Astrocyte (in vitro differentiated cells and primary cell): ENCODE data around the gene USP49.

Source experiments
- EZH2 ChIP-seq: IDR thresholded peaks from 2 replicates; pipeline ENCODE4 v1.6.1; 2012; ENCODE audit warnings: mild to moderate bottlenecking, low read length, inconsistent platforms; ENCODE audit not compliant: insufficient read depth
- TF ChIP-seq, protein P1 (sequence below): IDR thresholded peaks from 2 replicates; pipeline ENCODE4 v1.5.1; 2011; ENCODE audit warnings: low read depth, mild to moderate bottlenecking, inconsistent platforms, low read length, moderate library complexity; ENCODE audit not compliant: insufficient read depth

DNA sequence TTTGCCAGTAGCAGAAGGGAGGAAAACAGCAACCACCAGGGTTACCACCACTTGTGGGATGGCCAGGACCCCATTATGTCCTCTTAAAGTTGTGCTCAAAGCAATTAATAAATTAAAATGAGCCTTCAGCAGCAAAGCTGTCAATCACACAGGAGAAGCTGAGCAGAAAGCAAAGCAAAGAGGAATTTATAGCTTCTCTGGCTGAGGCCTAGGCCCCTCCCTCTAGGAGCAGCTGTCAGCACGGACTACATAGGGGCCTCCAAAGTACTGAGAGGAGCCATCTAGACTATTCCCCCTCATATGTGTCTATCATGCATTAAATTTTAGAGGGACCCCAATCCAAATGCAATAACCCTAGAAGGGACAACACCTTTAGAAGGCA lies 40.0 kb upstream of the USP49 start:
- TF ChIP-seq, protein P1, sequence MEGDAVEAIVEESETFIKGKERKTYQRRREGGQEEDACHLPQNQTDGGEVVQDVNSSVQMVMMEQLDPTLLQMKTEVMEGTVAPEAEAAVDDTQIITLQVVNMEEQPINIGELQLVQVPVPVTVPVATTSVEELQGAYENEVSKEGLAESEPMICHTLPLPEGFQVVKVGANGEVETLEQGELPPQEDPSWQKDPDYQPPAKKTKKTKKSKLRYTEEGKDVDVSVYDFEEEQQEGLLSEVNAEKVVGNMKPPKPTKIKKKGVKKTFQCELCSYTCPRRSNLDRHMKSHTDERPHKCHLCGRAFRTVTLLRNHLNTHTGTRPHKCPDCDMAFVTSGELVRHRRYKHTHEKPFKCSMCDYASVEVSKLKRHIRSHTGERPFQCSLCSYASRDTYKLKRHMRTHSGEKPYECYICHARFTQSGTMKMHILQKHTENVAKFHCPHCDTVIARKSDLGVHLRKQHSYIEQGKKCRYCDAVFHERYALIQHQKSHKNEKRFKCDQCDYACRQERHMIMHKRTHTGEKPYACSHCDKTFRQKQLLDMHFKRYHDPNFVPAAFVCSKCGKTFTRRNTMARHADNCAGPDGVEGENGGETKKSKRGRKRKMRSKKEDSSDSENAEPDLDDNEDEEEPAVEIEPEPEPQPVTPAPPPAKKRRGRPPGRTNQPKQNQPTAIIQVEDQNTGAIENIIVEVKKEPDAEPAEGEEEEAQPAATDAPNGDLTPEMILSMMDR, result no peak
- no peak for TF ChIP-seq EZH2
